NCI-H1694 treated with DMSO at 0.1 percent for 48 hours (cell line): ENCODE data around the gene PHOSPHO1.
A peak's percentile ranks its signal among the peaks of the same experiment; 100 is the strongest.
"Not testable (repeated sequence)": the region's sequence is repeated elsewhere in the genome, so short reads cannot be mapped to it uniquely, and the experiment has no call there.

Experiments
- DNase-seq: peaks from one replicate; lab custom pipeline; 2025; lab: John Stamatoyannopoulos, UW

Gene PHOSPHO1

GRCh38 chr17:49193513-49194296 lies 36.9 kb downstream of the PHOSPHO1 start:
- DNase-seq, result peak; percentile 12

- peak; percentile 96 for DNase-seq
These were observed 38.5 kb downstream of the PHOSPHO1 start for GRCh38 chr17:49191917-49192741.

- no peak for DNase-seq
These were observed 39.1 kb downstream of the PHOSPHO1 start for GRCh38 chr17:49191409-49191916.

- no peak for DNase-seq
These were observed 39.7 kb downstream of the PHOSPHO1 start for GRCh38 chr17:49190932-49191331.

GRCh38 chr17:49187301-49187700 lies 43.3 kb downstream of the PHOSPHO1 start:
- no peak for DNase-seq

- DNase-seq, result not testable (repeated sequence)
These were observed 45.2 kb downstream of the PHOSPHO1 start for GRCh38 chr17:49185381-49185780.

- not testable (repeated sequence) for DNase-seq
These were observed 46.1 kb downstream of the PHOSPHO1 start for GRCh38 chr17:49184522-49184921.

- DNase-seq, result no peak
These were observed 46.8 kb downstream of the PHOSPHO1 start for GRCh38 chr17:49183801-49184200.

GRCh38 chr17:49183341-49183740 lies 47.2 kb downstream of the PHOSPHO1 start:
- no peak for DNase-seq

GRCh38 chr17:49180998-49181635 lies 49.5 kb downstream of the PHOSPHO1 start:
- DNase-seq, result no peak

GRCh38 chr17:49180303-49180702 lies 50.3 kb downstream of the PHOSPHO1 start:
- peak; percentile 49 for DNase-seq

- DNase-seq, result not testable (repeated sequence)
These were observed 54.6 kb downstream of the PHOSPHO1 start for GRCh38 chr17:49175978-49176377.
